HG03565 (cell line): Measurements from ENCODE around the gene RNASEH2B.
A peak's percentile ranks its signal among the peaks of the same experiment; 100 is the strongest.

Experiments used
- ATAC-seq: cut with Tn5 transposase; IDR thresholded peaks from one replicate; pipeline ENCODE4 v1.9.1; 2021; ENCODE audit warnings: mild to moderate bottlenecking, moderate library complexity; ENCODE audit not compliant: unreplicated experiment

The RNASEH2B gene

DNA sequence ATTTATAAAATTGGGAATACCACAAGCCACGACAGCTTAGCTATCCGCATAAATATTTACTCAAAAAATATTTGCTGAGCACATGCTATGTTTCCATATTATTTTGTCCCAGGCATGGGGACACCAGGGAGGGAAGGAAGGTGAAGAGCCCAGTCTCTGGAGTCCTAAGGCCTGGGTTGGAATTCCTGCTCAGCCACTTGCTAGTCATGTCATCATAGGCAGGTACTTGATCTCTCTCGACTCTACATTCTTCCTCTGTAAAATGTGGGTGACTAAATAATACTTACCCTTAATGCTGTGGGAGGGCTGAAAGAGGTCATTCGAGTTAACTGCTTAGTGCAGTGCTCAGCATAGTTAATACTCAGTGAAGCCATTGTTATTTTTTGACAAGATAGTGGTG is 4.3 kb upstream of the RNASEH2B start:
- no peak for ATAC-seq

DNA sequence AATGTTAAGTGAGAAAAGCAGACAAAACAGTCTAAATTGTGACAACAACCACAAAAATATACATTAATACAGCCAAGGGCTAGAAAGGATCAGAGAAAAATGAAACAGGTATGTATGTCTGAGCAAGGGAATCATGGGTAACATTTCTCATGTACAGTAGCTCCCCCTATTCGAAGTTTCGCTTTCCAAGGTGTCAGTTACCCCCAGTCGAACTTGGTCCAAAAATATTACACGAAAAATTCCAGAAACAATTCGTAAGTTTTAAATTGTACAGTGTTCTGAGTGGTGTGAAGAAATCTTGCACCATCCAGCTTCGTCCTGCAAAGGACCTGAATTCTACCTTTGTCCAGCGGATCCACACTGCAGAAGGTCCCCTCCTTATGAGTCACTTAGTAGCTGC is 1.8 kb upstream of the RNASEH2B start:
- ATAC-seq: no peak

DNA sequence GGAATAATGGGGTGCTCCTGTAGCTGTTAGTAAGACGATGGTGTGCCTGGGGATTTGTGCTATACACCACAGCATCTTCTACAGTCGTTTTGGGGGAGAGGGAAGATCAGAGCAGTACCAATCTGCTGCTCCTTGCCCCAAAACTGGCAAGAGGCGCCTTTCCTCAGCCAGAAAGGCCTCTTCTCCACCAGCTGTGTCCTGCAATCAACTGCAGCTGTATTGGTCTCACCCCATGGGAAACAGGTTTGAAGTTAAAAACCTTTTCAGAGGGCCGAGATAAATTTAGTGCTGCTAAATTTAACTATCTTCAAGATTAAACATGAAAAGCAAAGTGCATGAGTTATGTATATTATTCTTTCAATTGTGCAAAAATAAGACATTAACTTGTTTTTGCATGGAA is 1.2 kb upstream of the RNASEH2B start:
- no peak for ATAC-seq

DNA sequence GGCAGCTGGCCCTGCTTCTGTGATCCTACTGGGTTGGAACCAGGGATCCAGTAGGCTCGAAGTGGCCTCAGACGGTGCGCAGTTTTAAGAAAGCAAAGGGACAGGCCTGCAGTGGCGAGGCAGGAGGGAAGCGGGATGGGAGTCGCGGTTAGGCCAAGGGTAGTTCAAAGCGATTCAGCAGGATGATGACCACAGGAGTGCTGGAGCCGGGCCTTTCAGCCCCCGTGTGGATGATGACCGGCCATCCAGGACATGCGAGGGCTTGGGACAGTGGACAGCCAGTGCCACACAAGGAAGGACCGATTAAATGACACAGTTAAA is 854 bp downstream of the RNASEH2B start:
- no peak for ATAC-seq

DNA sequence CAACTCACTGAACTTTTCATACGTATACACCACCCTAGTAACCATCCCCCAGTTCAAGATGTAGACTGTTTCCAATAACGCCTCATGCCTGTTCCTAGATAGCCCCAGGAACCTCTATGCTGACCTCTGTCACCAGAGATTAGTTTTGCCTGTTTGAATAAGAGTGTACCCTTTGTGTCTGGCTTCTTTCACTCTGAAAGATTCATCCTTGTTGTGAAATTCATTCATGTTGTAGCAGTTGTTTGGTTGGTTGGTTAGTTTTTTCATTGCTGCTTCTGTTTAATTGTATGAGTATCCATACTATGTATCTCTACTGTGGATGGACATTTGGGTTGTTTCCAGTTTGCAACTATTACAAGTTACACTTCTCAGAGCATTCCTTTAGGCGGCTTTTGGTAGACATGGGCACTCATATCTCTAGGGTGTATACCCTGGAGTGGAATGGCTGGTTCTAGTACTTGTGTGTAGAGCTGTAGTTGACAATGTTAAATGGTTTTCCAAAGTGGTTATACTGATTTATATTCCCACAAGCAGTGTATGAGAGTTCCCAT is 1.6 kb downstream of the RNASEH2B start:
- ATAC-seq: no peak

DNA sequence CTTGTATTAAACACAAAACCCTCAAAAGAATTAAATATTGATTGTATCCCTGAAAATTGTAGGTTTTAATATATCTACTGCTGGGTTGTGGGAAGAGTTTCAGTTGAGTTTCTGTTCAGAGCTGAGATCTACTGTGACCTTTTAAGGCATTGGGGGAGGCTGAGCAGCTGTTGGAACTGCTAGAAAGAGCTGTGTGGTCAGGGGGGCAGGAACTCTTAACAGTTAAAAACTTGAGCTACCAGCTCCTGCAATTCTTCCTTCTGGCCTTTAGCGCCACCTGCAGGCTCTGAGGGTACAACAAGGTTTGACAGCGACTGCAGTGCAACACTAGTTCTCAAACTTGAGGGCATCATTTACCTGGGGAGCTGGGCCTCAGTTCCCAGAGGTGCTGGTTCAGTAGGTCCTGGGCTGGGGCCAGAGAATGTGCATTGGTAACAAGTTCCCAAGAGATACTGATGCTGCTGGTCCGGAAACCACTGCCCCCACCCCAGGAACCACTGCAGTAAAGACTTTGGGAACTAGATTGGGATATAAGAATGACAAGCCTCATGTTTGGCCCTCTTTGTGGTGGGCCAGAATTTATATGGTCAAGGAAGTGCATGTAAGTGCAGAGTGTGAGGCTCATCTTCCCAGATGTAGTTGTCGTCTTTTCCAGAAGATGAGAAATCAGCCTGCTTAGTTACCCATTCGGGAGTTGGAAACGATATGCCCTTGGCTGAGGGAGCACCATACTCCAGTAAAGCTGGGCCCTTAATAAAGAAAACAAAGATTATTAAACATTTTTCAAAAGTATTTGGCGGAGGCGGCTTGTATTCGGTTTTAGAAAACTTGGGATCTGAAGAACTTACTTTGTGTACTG is 2.6 kb downstream of the RNASEH2B start:
- peak; percentile 39 for ATAC-seq

DNA sequence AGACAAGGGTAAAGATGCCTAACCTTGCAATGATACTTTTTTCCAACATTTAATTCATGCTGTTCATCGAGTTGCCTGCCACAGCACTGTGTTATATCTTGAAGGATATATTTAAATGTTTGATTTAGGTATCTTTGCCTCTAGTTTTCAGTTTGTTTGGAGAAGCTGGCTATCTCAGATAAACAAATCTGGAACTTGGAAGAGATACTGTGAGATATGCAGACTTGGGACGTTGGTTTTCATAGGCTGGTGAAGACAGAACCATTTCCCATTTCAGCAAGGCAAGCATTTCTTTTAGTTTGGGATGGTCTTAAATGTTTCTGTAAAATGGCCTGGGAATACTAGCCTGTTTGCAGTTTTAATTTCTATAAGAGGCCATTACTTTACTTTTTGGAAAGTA is 3.3 kb downstream of the RNASEH2B start:
- no peak for ATAC-seq

DNA sequence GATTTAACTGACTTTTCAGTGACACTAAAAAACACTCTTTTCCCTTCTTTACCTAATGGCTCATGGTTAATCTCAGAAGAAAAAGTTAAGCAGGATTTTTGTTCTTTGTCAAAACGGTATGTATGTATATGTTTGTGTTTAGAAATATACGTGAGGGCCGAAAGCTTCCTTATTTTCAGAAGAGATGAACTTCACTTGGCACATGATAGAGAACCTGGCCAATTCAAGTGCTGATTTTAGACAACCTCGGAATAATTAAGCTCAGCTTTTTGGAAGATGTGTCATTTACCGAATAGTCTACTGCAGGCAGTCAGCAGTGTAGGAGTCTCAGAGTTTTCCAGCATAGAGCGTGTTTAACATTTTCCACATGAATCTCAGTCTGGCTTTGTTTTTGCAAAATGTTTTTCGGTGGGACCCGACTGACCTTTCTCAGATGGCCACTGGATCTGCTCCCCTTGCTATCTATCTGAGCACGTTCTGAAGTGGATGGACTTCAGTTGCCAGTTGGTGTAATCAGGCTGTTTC is 4.6 kb downstream of the RNASEH2B start:
- ATAC-seq: no peak

DNA sequence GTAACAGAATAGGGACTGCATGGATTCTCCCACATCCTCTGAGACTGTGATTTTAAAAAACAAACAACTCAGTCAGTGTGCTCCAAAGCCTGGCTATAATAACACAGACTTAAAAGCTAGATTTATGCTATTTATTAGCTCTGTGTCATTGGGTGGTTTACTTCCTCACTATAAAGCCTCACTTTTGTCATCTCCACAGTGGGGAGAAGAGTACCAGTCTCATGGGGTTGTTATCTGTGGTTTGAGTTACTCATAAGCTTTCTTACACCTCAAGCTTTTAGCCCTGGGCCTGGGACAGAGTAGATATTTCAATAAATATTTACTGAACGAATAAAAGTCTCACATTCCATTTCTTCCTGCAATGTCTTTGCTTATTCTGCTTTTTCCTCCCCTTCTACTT is 5.3 kb downstream of the RNASEH2B start:
- peak; percentile 37 for ATAC-seq

DNA sequence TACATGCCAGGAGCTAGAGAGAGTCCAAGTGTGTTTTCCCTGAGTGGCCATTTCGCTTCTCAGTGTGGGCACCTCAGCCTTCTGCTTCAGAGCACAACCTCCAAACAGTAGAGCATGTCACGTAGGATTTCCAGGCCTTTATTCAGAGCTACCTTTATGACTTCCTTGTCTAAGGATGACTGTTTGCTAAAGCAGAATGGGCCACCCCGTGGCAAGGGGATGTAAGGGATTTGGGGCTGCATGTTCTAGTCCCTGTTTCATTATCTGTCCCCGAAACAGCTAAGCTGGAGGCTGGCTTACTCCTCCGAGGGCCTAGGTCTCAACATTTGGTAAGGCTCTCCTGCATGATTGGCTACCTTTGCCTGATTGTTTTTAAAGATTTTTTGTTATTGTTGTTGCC is 6.0 kb downstream of the RNASEH2B start:
- no peak for ATAC-seq

DNA sequence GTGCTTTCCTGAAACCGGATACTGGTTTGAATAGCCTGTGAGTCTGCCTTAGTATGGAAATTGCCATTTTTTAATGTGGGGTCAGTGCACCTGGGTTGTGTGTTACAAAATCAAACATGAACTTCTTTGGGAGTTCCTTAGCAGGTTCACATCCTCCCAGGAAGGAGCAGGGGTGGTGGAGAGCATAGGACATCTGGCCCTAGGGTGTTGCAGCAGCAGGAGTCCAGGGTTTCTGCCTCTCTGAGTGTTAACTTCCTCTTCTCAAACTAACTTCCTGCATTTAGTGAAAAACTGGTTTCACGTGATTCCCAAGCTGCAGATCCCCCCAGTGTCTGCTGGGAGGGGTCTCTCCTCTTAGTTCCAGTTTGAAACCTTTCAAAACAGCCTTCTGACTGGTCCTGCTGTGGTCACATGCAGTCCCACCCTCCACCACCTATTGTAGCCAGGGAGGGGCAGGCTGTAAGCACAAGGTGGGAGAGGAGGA is 7.2 kb downstream of the RNASEH2B start:
- ATAC-seq: no peak

DNA sequence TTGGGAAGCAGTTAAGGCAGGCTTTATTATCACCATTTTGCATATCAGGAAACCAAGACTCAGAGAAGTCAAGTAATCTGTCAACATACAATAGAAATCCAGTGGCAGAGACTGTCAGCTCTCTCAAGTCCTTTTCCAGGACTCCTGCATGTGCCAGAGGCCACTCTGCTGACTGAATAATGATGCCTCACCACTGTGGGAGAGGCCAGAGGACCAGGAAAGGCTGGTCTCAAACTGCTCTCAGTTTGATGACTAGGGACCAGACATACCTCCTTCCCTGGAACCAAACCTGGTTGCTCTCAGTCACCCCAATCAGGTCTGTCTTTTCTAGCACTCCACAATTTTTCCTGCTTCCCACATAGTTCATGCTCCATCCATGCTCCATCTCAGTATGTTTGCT is 8.0 kb downstream of the RNASEH2B start:
- no peak for ATAC-seq

DNA sequence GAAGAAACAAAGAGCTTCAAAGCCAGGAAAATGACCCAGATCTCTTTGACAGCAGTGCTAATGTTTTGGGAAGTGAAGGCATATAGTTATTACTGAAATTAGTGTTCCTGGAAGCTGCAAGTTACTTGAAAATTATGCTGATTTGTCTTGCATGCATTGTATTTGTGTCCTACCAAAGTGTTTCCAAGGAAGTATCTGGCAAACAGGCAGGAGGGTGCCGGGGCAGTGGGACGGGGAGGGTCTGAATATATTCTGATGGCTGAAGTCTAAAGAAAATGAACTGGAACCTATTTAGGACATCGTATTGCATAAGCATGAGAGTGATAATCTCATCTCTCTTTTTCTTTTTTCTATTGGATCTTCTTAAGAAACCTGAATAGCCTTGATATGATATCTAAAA is 9.0 kb downstream of the RNASEH2B start:
- no peak for ATAC-seq

DNA sequence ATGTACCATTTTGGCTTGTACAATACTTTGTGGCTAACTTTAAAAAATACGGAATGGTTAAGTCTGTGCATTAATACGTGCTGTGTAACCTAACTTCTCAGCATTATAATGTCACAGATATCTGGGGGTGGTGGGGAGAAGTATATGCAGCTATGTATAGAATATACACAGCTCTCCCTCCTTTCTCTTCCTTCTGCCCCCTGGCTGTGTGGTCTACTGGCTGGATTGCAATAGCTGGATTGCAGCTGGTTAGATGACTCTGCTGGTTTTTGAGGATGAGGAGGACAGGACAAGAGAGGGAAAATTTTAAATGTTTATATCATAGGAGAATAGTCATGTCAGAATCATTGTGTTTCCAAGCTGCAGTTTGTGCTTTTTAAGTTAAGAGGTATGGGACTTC is 9.7 kb downstream of the RNASEH2B start:
- no peak for ATAC-seq

DNA sequence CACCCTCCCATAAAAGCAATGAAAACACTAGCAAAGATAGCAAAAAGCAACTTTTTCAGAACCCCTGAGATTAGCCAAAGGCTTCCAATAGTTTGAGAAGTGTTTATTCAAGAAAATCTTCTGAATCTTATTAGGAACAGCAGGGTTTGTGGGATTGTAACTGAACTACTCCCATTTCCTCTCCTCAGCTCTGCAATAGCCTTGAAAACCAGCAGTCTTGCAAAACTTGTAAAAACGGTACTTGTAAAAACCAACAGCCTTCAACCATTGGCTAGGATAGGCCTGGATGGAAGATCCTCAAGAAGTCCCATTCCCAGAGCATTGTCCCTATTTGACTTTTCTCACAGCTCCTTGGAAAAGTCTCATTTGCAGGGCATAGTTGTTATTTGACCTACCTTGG is 12.1 kb downstream of the RNASEH2B start:
- ATAC-seq: no peak

DNA sequence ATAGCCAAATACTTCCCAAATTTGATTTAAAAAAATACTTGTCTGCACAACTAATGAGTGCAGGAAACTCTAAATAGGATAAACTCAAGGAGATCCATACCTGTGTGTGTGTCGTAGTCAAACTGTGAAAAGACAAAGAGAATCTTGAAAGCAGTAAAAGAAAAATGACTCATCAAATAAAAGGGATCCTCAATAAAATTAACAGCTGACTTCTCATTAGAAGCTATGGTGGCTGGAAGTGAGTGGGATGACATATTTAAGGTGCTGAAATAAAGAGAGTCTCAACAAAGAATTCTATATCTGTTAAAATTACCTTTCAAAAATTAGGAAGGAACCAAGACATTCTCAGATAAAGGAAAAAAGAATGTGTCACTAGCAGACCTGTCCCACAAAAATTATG is 13.7 kb downstream of the RNASEH2B start:
- ATAC-seq: no peak

DNA sequence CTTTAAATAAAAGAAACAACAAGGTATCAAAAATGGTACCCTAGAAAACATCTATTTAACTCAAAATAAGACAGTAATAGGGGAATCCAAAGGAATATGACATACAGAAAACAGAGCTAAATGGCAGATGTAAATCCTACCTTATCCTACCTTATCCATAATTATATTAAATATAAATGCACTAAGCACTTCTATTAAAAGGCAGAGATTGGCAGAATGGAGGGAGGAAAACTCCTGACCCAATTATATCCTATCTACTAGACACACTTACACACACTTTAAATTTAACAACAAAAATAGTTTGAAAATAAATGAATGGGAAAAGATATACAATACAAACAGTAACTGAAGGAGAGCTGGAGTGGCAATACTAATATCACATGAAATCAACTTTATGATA is 14.4 kb downstream of the RNASEH2B start:
- ATAC-seq: no peak

DNA sequence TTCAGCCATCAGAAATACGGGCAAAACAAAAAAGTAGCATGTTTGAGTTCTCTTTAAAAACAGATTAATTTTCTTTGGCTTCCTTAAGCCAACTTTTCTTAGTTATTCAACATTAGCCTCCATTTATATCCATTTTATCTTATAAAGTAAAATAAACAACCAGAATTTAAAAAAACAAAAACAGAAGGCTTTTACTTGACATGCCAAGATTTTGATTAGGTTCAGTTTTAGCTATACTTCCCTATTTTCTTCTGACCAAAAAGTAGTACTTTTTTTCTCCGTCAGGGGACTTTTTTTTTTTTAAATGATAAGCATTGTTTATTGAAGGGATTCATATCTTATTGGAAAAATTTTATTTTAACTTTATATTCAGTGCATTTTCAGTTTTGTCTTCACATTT is 18.1 kb downstream of the RNASEH2B start:
- ATAC-seq: no peak

DNA sequence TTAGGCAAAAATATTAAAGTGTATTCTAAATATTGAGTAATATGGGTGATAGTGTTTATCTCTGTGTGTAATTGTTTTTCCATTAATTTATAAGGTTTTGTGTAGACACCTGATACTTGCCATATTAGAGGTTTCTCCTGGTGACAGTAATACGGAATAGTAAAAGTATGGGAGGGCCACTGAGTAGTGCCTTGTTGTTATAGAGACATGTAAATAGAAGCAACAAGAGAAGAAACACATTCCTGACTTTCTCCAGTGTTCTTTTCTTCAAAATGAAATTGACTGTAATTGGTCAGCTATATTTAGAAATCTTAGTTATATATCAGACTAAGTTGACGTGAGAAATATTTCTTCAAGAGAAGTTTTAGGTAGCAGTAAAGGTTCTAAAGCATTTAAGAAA is 18.5 kb downstream of the RNASEH2B start:
- no peak for ATAC-seq

DNA sequence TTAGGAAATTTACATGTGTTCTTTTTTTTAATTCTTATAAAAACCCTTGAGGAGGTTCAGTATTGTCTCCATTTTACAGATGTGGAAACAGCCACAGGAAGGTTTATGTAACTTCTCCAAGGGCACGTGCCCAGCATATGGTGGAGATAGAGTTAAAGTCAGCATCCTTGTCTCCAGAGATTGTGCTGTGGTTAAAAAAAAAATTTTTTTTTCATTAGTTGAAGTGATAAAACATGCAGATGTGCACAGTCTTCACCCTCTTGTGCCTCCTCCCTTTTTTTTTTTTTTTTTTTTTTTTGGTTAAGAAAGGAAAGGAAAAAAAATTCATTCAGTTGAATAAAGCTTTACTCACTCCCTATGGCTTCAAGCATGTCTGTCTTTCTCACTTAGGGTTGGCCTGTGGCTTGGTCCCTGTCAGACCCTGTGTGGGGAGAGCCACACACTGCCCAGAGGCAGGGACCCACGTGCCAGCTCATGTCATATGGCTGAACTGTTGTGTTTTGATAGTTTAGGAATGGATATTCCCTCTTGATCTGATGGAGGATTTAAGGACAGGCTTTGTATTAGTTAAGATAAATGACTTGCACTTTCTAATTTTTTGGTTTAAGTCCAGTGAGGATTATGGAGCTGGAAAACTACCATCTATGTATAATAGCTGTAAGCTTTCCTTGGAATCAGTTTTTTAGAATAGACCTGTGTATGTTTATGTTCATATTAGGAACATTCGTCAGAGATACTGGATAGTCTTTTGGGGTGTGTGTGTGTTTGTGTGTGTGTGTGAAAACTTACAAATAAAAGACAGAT is 19.3 kb downstream of the RNASEH2B start:
- ATAC-seq: no peak

DNA sequence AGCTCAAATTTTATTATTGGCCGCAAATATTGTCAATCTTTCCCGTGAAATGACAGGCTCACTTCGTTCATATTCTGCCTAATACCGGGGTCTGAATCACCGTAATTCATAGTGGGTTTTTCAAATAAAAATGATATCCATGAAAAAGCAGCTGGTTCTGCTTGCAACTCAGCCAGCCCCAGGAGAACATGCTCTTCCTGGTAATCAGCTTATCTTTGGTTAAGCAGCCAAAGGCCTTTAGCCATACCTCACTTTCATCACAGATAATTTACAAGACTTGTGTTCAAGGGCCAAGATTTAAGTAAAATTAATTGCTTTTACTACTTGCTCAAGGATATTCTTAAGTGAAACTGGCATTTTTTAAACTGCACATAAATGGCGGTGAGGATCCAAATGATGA is 22.5 kb downstream of the RNASEH2B start:
- no peak for ATAC-seq
